HG02970 (cell line): ENCODE data around the gene MEAK7.

ENCODE experiments used
- ATAC-seq: cut with Tn5 transposase; IDR thresholded peaks from one replicate; pipeline ENCODE4 v1.9.1; 2021; ENCODE audit warnings: mild to moderate bottlenecking, moderate library complexity, moderate number of reproducible peaks; ENCODE audit not compliant: unreplicated experiment, low FRiP score

The MEAK7 gene

DNA sequence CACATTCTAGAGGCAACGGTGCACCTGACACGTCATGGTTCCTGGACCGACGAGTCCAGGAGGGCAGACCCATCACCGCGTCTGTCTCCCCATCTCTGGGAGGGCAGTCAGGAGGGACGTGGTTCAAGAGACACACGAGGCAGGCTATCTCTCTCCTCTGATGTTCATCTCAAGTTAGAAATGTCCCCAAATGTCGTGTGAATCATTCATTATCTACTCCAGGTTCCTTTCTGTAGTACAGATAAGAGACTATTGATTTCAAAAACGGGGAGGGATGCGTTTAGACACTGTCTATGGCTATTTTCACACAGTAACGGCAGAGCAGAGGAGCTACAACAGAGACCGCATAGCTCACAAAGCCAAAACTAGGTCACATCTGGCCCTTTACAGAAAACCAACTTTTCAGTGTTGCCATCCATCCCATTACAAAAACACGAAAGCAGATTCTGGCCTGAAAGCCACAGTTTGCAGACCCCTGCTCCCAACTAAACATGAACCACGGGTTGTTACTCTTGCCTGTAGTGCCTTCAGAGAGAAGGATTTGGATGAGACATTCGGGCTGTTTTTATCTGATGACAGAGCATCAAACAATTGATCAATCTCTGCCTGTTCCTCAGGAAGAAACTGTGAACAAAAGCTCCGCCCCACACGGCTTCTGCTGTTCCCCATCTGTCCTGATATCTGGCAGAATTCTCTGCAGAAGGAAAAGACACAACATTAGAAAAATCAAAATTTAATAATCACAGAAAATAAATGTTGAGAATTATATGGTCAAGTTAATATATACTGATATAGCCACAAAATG, 6.8 kb downstream of the MEAK7 start:
- ATAC-seq: no peak

DNA sequence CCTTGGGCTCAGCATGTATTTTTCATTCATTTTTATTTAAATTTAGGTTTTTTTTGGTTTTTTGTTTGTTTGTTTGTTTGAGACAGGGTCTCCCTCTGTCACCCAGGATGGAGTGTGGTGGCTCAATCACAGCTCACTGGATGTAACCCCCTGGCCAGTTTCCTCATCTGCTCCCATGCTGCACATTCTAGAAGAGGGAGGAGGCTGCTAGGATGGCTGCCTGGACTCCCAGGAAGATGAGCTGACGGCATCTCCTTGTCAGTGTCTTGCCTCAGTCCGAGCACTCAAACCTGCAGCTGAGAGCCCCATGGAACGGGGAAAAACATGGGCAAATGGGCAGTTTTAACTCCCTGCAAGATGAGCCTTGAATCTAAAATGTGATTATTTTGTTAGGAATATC, 7.5 kb downstream of the MEAK7 start:
- no peak for ATAC-seq

DNA sequence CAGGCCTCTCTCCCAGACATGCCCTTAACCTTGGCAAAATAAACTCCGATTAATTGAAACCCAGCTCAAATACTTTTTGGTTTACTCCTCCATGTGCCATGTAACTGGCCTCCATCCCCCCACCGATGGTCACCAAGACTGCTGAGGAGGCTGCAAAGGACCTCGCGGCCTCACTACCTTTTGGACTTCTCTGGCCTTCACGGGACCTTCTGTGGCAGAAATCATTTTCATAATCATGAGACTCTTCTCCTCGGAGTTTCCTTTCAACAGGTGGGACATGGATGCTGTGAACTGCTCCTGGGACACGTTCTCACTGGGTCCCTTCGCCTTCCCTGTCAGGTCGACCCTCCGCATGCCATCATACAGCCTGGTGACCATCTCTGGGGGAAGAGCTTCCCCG, 9.0 kb downstream of the MEAK7 start:
- ATAC-seq: no peak

DNA sequence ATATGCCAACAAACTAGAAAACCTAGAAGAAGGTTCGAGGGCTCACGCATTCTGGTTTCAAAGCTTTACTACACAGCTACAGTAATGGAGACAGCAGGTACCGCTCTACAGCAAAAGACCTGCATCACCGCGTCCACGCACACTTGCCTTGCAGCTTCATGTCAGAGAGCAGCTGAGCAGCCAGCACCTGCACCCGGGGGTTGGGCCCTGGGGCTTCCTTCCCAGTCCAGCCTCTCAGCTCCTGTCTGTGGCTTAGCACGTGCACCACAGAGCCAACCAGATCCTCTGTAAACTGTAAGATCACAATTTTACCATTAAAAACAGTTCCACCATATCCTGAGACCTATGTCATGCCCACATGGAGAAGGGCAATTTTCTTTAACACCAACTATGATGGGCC, 15.3 kb downstream of the MEAK7 start:
- ATAC-seq: no peak

DNA sequence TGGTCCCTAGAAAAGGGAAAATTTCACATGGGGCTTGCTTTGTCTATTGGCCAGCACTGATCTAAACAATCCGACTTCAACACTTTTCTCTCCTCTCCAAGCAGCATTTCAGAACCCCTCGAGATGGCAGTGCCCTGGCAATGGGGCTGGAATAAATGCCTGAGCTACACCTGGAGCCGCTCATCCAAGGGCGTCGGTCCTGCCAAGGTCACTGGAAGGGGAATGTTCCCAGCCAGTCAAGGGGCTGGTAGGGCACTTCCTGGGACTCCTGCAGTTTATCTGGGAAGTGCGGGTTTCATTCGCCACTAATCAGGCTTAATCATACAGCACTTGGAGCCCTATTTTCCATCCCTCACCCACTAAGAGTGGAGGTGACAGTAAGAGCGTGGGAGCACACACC, 17.1 kb downstream of the MEAK7 start:
- ATAC-seq: no peak

DNA sequence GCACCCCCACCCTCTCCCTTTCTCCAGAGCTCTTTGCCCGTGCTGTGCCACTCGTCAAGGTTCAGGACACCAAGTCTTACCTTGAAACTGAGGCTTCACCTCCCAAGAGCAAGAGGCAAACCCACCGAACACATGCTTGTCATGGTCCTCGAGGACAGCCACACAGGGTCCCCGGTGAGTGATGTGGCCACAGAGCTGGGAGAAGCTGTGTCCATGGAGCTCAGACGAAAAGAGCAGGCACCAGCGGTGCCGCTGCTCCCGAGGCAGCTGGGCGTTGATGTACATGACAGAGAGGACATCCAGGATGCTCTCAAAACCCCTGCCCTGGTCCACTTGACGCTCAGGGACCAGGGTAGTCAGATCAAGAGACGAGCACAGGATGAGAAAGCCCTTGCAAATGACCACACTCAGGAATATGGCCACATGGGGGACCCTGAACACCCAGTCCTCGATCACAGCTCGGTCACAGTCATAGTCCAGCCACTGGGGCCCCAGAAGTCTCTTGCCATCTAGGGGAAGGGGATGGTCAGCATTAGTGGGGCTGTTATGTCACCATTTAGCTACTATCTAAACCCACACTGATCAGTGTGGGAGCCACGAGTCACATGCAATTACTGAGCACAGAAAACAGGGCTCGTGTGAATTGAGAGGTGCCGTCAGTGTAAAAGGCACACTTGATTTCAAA, 17.8 kb downstream of the MEAK7 start:
- no peak for ATAC-seq

DNA sequence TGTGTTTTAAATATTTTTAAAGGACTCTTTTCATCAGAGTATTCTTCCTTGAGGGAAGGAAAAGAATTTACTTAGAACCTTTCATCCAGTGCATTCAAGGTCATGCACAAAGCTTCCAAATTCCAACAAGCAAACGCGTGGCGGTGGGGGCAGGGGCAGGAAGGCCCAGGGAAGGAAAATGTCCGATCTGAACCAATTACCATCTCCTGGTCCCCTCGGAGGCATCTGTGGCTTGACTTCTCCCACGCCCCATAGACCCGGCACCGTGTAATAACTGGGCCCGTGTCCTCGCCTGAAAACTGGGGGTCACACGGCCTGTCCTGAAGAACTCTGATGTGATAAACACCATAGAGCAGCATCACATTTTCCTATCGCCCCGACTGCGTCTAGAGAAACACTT, 18.3 kb downstream of the MEAK7 start:
- no peak for ATAC-seq

DNA sequence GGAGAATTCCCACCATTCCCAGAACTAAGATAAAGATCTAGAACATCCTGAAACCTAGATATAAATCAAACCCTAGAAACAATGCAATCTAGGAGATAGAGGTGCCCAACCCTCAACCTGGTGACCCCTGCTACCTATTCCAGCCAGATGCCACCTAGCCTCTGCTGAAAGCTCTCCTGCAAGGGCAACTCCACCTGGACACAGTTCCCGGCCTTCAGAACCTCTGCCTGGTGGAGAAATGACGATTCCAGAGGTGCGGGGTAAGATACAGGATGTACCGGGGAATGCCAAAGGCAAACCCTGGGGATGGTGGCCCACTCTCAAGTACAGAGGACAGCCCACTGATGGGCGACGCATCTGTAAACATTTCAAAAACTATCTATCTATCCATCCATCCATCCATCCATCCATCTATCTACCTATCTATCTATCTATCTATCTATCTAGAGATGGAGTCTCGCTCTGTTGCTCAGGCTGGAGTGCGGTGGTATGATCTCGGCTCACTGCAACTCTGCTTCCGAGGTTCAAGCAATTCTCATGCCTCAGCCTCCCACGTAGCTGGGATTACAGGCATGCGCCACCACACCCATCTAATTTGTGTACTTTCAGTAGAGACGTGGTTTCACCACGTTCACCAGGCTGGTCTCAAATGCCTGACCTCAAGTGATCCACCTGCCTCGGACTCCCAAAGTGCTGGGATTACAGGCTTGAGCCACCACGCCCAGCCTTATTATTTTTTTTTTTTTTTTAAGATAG, 19.0 kb downstream of the MEAK7 start:
- no peak for ATAC-seq

DNA sequence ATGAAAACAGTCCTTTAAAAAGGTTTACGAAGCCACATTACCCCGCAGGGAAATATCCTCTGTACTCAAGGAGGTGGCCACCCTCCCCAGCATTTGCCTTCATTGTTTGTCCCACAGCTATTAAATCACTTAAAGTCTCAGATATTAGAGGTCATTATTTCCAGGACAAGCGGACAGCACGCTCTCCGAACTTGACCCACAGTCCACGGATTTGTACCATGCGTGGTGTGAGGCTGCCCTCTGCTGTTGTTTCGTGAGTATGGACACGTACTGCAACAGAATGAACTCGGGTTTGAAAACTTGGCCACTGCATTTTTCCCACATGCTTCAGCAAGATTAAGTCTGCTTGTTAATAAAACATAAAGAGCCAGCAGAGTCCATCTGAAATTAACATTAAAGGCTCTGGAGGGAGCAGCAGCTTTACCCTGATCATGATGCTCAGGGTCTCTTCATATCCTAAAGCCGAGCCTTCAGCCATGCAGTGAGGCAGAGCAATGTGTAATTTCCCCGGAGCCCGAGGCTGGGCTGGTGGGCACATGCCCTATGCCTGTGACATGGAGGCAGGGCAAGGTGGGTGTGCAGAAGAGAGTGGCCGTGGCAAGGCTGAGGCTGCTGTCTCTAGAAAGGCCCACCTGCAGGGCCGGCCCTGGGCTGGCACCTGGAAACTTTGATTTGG, 19.7 kb downstream of the MEAK7 start:
- no peak for ATAC-seq

DNA sequence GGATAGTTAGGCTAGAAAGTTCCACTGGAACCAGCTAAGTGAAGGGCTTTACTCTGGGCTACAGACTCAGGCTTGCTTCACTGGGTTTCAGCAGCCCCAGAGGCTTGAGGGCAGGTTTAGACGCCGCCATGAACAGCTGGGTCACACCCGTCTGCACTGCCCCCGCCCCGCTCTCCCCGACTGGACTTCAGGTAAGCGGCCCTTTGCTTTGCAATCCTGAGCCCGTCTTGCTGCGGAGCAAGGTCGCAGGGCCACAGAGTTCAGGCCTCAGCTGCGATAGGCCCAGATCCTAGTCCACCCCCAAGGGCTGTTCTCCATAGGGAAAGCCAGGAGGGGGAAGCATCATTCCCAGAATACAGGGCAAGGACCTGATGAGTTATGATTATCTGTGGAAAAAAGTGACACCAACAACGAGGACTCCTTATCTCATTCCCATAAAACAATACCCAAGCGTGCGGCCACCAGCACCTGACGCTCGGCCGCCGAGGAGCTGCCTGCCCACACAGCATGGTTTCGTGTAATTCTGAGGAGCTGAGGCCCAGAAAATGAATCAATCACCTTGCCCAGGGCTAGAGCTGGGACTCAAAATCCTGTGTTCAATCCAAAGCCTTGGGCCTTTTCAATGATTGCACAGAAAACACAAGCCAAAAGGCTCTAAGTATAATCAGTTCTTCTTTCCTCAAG, 20.4 kb downstream of the MEAK7 start:
- no peak for ATAC-seq

DNA sequence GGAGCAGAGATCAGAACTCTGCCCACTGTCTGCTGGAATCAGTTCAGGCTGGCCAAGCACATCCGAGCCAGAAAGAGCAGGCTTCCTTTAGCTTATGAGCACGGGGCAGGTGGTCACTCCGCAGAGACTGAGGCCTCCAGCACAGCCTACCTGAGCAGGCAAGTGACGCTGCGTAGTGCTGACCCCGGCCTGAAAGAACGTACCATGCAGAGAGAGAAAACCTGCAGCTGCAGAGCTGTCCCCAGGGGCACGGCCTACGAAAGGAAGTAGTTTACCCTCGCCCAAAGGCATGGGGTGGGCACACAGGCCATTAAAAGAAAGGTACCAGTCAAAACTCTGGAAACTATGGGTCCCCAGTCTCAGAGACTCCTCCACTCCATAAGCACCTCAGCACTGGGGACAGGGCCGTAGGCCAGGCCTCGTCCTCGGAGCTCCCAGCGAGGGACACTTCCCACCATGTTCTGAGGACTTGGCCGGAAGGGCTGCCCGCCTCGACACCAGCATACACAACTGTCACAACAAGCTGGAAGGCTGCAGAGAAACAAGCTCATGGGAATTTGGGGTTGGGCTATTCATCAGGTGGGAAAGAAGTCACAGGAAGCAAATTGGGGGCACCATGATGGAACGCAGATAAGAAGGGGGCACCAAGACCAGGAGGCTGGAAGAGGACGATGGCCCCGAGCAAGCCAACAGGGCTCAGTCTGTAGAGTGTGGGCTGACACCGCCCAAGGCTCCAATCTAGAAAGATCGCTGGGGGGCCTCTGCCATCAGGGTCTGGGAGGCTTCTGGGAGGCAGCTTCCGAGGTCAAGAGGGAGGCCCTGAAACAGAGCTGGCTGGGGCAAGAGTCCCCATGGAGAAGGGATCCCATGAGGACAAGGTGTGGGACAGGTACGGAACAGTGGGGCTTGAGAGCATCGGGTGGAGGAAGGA, 21.2 kb downstream of the MEAK7 start:
- no peak for ATAC-seq

DNA sequence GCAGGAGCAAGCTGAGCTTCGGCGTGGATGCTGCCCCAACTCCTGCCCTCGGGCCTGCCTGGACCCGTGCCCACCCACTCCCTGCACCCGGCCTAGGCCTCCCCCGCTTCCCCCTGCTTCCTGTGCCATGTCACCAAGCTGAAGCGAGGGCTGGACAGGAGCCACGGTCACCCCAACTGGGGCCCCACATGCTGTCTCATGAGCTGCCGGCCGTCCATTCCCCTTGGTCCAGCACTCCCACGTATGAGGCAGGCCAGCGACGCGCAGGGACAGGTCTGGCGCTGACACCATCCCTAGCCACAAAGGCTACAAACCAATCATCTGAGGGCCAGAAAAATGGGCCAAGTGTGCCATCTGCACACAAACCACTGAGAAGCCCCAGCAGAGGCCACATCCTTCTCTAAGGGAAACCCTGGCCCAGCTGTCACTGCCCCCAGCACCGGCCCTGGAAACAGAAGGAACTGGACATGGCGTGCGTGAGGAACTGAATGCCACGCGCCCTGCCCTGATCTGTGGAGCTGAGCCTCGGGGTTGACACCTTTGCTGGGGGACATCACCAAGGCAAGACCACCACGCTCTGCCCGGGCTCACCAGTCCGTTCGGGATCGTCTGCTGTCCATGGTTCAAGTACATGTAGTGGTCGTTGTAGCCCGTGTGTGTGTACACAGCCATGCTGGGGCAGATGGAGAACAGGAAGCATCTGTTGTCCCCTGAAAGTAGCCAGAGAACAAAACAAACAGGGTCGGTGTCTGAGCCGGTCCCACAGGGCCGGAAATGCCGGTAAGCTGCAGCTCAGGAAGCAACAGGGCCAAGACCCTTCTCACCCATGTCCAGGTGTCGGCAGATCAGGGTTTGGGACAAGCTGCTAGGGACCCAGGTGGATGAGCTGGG, 22.2 kb downstream of the MEAK7 start:
- ATAC-seq: no peak

DNA sequence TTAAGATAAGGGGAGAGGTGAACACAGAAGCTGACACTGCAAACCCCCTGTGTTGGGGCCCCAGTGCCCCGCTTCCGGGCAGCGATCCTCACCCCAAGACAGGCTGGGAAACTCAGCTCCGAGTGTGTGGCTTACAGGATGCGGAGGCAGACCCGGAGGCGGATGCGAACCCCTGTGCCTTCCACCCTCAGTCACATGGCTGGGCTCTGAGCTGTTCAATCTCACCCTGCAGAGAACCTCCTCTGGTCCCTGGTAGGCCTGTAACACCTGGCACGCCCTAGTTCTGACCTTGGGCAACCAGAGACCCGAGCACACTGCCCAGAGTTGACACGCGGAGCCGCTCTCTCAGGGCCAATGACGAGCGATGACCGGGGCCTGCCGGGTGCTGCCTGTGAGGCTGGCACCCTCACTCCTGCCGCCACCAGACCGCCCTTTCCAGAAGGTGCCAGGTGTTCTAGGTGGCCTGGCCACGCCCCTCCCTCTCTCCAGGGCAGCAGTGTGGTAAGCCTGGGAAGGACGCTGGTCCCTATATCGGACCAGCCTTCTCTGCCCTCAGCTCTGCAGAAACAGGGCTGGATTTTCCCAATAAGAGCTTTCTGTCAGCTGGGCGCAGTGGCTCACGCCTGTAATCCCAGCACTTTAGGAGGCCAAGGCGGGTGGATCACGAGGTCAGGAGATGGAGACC, 23.3 kb downstream of the MEAK7 start:
- ATAC-seq: no peak

DNA sequence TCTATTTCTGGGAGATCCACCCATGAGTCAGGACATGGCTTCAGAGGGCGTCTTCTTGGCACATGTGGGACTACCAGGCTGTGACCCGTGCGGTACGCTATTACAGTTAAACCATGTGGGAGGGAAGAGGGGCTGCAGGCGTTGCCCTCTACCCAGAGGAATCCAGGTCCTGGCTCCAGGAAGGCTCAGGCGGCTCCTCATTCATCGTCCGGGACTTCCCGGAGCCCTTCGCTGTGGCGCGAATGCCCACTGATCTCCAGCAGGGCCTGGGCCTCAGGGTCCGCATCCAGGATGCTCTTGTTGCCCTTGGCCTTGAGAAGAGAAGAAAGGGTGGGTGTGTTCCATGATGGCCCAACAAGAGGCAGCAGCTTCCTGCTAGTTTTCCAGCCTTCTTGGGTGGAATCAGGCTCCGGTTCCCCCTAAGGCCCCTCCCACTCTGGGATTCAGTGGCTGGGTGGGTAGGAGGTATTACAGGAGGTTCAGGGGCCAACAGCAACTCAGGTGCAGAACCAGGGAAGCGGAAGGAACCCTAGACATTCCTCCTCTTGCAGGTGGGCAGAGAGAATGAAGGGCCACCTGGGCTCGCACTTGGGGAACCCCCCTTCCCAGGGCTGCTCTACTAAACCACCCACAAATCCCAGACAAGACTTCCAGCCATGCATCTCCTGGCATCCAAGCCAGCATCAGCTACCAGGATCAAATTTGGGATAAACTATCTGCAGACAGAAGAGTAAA, 24.6 kb downstream of the MEAK7 start:
- ATAC-seq: no peak

DNA sequence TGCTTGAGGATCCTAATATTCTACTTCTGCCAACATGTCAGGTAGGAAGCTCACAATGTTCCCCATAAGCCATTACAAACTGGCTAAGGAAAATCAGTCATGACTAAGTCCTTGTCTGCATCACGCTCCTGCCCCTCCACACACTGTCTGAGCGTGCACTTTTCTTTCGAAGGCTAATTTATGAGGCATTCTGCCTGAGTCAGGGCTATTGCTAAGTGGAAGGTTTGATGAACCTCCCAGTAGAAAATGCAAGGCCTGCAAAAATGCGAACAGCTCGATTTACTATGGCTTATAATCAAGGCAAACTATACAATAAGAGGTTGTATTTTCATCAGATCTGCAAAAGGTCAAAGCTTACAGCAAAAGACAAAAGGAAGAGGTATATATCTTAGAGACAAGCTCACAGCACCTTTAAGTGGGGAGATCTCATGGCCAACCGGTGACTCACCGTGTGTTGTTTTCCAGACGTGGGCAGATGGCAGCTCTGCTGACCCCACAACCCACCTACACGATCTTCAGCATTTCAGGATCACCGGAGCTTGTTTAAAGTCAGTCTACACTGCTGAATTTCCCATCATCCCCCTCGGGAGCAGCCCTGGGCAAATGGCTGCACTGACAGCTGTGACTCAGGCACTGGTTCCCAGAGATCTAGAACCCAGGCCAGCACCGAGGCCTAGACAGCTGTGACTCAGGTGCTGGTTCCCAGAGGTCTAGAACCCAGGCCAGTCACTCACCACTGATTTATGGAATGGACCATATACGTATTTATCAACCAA, 26.1 kb downstream of the MEAK7 start:
- ATAC-seq: no peak

DNA sequence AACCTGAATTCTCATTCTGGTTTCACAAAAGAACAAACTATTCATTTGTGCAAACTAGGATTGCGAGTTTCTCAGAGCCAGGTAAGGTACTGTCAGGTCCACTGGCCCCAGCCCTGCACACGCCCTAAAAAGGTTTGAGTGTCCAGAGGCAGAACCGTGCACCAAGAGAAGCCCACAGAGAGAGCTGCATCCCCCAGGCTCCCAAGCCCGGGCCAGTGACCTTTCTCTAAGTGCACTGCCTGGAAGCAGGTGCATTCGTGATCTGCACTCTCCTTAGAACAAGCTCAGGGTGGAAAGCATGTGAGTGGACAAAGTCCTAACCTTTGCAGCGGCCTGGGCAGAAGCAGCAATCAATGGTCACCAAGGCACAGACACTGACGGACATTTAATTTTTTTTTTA, 26.8 kb downstream of the MEAK7 start:
- ATAC-seq: no peak
